ENCODE results near the gene LRRK1.

The LRRK1 gene

GRCh38 chr15:100897221-100898151 is 21.7 kb upstream of the LRRK1 start:
- no peak for DNase-seq (ENCODE audit: low spot score)
- CTCF ChIA-PET, result interaction anchor here (0.5 to 1.5 kb wide), 4 partner anchors 22 to 391 kb away, joined by 3 to 4 read pairs (median 4); partner anchors contain the start of gene LRRK1
- POLR2A ChIA-PET (ENCODE audit: low non-redundant PET), result no interaction called here
- no peak for TF ChIP-seq CTCF (conservative IDR thresholded peaks at IDR 0.05; ENCODE audit: low read depth)
- H3K27ac ChIP-seq, result peak overlapping the region; percentile 15

GRCh38 chr15:100898152-100898490 is 21.0 kb upstream of the LRRK1 start:
- peak overlapping the region; percentile 15 for H3K27ac ChIP-seq
- DNase-seq (ENCODE audit: low spot score), result no peak
- ChIA-PET CTCF (interaction anchor here (1.0 to 1.5 kb wide), 2 partner anchors 21 to 110 kb away, joined by 3 to 4 read pairs; partner anchors contain the start of gene LRRK1), POLR2A (ENCODE audit: low non-redundant PET) (no interaction called here)
- no peak for TF ChIP-seq CTCF (conservative IDR thresholded peaks at IDR 0.05; ENCODE audit: low read depth)

- DNase-seq (ENCODE audit: low spot score), result no peak
Measured at GRCh38 chr15:100898661-100899462, 20.3 kb upstream of the LRRK1 start.

GRCh38 chr15:100899601-100900000 is 19.6 kb upstream of the LRRK1 start:
- ChIA-PET POLR2A (ENCODE audit: low non-redundant PET) (no interaction called here), CTCF (interaction anchor here (1.2 kb wide), 1 partner anchor 18 kb away, joined by 6 read pairs; no protein-coding TSS in a partner anchor)

More at GRCh38 chr15:100898661-100899462, 20.3 kb upstream of the LRRK1 start:
- ChIA-PET CTCF (interaction anchor here (1.0 to 1.2 kb wide), 2 partner anchors 19 to 20 kb away, joined by 3 to 6 read pairs; partner anchors contain the start of gene LRRK1), POLR2A (ENCODE audit: low non-redundant PET) (no interaction called here)
- H3K27ac ChIP-seq, result peak overlapping the region; percentile 15
- TF ChIP-seq CTCF (conservative IDR thresholded peaks at IDR 0.05; ENCODE audit: low read depth), result no peak

GRCh38 chr15:100900136-100900794 is 18.9 kb upstream of the LRRK1 start:
- ChIA-PET POLR2A (ENCODE audit: low non-redundant PET) (no interaction called here), CTCF (interaction anchor here (1.2 kb wide), 1 partner anchor 18 kb away, joined by 6 read pairs; no protein-coding TSS in a partner anchor)
- peak overlapping the region; percentile 96 for H3K27ac ChIP-seq
- no peak for TF ChIP-seq CTCF (conservative IDR thresholded peaks at IDR 0.05; ENCODE audit: low read depth)
- no peak for DNase-seq (ENCODE audit: low spot score)

More at GRCh38 chr15:100899601-100900000, 19.6 kb upstream of the LRRK1 start:
- no peak overlapping the region; the same call in 1 of the 2 replicates for H3K27ac ChIP-seq
- DNase-seq (ENCODE audit: low spot score), result no peak
- TF ChIP-seq CTCF (conservative IDR thresholded peaks at IDR 0.05; ENCODE audit: low read depth), result no peak

GRCh38 chr15:100900795-100901169 is 18.4 kb upstream of the LRRK1 start:
- CTCF ChIA-PET, result interaction anchor here (0.6 kb wide), 1 partner anchor 117 kb away, joined by 5 read pairs; no protein-coding TSS in a partner anchor
- DNase-seq (ENCODE audit: low spot score), result no peak
- H3K27ac ChIP-seq, result peak overlapping the region; percentile 96
- POLR2A ChIA-PET (ENCODE audit: low non-redundant PET), result no interaction called here
- TF ChIP-seq CTCF (conservative IDR thresholded peaks at IDR 0.05; ENCODE audit: low read depth), result no peak
